CD1c-positive myeloid dendritic cell (primary cell): ENCODE results near the gene CNOT6L.
"Not testable (repeated sequence)": the region's sequence is repeated elsewhere in the genome, so short reads cannot be mapped to it uniquely, and the experiment has no call there.

Experiments
- DNase-seq: peaks from one replicate; pipeline ENCODE4 v3.0.0-alpha.2; 2016; ENCODE audit errors: extremely low spot score

The CNOT6L gene

GRCh38 chr4:77782102-77782835 is 36.9 kb downstream of the CNOT6L start:
- no peak for DNase-seq

GRCh38 chr4:77780762-77781161 is 38.4 kb downstream of the CNOT6L start:
- DNase-seq = not testable (repeated sequence)

GRCh38 chr4:77777135-77777807 is 41.9 kb downstream of the CNOT6L start:
- no peak for DNase-seq

- DNase-seq = no peak
Observed at GRCh38 chr4:77776182-77777134, 42.7 kb downstream of the CNOT6L start.

GRCh38 chr4:77773101-77773500 is 46.1 kb downstream of the CNOT6L start:
- no peak for DNase-seq

- no peak for DNase-seq
Observed at GRCh38 chr4:77771566-77771965, 47.6 kb downstream of the CNOT6L start.

GRCh38 chr4:77765720-77766119 is 53.4 kb downstream of the CNOT6L start:
- no peak for DNase-seq

- no peak for DNase-seq
Observed at GRCh38 chr4:77762531-77762930, 56.6 kb downstream of the CNOT6L start.

- no peak for DNase-seq
Observed at GRCh38 chr4:77761595-77761994, 57.6 kb downstream of the CNOT6L start.

GRCh38 chr4:77758804-77759203 is 60.4 kb downstream of the CNOT6L start:
- no peak for DNase-seq

GRCh38 chr4:77751764-77752163 is 67.4 kb downstream of the CNOT6L start:
- no peak for DNase-seq

GRCh38 chr4:77745792-77746191 is 73.4 kb downstream of the CNOT6L start:
- DNase-seq = no peak

- DNase-seq = no peak
Observed at GRCh38 chr4:77742054-77742453, 77.1 kb downstream of the CNOT6L start.

- DNase-seq = no peak
Observed at GRCh38 chr4:77740480-77740879, 78.7 kb downstream of the CNOT6L start.

- DNase-seq = peak; percentile 31
Observed at GRCh38 chr4:77734928-77735327, 84.2 kb downstream of the CNOT6L start.

- DNase-seq = no peak
Observed at GRCh38 chr4:77731656-77732055, 87.5 kb downstream of the CNOT6L start.

- no peak for DNase-seq
Observed at GRCh38 chr4:77728420-77728819, 90.7 kb downstream of the CNOT6L start.

- no peak for DNase-seq
Observed at GRCh38 chr4:77721073-77721472, 98.1 kb downstream of the CNOT6L start.

GRCh38 chr4:77718500-77718899 is 100.7 kb downstream of the CNOT6L start:
- DNase-seq = not testable (repeated sequence)

GRCh38 chr4:77715414-77716290 is 103.5 kb downstream of the CNOT6L start:
- no peak for DNase-seq

GRCh38 chr4:77714514-77714913 is 104.7 kb downstream of the CNOT6L start:
- DNase-seq = no peak
